HG02588 (cell line): ENCODE data around the gene EXOG.
A peak's percentile ranks its signal among the peaks of the same experiment; 100 is the strongest.

Experiments
- ATAC-seq: cut with Tn5 transposase; IDR thresholded peaks from one replicate; pipeline ENCODE4 v1.9.1; 2021; ENCODE audit warnings: mild to moderate bottlenecking, moderate library complexity; ENCODE audit not compliant: unreplicated experiment

The EXOG gene

GRCh38 chr3:38472342-38472741 is 23.8 kb upstream of the EXOG start:
- no peak for ATAC-seq

- no peak for ATAC-seq
Measured at GRCh38 chr3:38473229-38473628, 22.9 kb upstream of the EXOG start.

- no peak for ATAC-seq
Measured at GRCh38 chr3:38474928-38475605, 21.1 kb upstream of the EXOG start.

GRCh38 chr3:38475716-38476115 is 20.4 kb upstream of the EXOG start:
- ATAC-seq, result no peak

DNA sequence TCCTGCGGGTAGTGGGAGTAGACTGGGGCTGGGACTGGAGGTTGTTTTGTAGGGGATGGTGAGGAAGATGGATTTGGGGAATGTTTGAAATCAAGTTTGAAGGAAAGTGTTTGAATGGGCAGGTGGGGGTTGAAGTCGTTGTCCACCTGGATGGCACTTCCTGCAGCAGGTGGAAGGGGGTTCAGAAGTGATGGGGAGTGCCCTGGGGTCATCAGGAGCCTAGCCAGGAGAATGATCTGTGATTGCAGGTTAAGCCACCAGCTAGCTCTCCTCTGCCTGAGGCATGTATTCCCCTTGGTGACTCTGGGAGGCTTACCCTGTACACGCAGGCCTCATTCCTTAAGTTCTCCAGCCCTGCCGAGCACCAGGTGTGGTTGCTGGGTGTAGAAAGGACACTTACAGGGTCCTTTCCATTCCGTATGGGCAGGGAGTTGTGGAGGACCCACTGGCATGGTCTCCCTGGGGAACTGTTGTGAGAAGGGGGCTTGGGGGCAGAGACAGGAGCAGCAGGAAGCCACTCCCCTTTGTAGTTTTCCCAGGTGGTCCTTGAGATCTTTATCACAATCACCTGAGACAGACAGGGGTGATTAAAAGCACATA is 19.9 kb upstream of the EXOG start:
- no peak for ATAC-seq

GRCh38 chr3:38477057-38477820 is 18.9 kb upstream of the EXOG start:
- no peak for ATAC-seq

DNA sequence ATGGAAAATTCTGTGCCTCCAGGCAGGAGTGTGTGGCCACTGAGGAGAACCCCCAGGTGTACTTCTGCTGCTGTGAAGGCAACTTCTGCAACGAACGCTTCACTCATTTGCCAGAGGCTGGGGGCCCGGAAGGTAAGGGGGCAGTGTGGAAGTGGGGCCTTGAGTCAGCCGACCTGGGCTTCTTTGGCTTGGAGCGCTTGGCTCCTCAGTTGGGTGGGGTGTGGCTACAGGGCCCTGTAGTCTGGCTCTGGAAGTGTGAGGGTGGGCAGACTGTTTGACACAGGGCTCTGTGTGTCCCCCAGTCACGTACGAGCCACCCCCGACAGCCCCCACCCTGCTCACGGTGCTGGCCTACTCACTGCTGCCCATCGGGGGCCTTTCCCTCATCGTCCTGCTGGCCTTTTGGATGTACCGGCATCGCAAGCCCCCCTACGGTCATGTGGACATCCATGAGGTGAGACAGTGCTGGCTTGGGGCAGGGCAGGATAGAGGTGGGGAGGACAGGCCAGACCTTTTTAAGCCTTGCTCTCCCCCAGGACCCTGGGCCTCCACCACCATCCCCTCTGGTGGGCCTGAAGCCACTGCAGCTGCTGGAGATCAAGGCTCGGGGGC is 18.2 kb upstream of the EXOG start:
- ATAC-seq, result no peak

GRCh38 chr3:38478901-38479300 is 17.2 kb upstream of the EXOG start:
- ATAC-seq, result no peak

- peak; percentile 71 for ATAC-seq
Measured at GRCh38 chr3:38479431-38480092, 16.6 kb upstream of the EXOG start.

DNA sequence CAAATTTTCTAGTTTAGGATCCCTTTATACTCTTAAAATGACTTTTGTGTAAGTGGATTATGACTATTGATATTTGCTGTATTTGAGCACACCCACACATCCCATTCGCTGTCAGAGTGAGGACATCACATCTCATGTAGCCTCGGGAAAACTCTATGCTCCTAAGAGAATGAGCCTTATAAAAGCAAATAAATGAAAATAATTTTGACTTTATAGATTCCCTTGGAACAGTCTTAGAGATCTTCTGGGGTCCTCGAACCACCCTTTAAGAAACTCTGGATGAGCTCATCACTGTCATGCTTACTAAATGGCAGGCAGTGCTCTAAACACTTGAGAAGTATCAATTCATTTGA is 16.1 kb upstream of the EXOG start:
- ATAC-seq, result no peak

GRCh38 chr3:38480930-38481329 is 15.2 kb upstream of the EXOG start:
- no peak for ATAC-seq

DNA sequence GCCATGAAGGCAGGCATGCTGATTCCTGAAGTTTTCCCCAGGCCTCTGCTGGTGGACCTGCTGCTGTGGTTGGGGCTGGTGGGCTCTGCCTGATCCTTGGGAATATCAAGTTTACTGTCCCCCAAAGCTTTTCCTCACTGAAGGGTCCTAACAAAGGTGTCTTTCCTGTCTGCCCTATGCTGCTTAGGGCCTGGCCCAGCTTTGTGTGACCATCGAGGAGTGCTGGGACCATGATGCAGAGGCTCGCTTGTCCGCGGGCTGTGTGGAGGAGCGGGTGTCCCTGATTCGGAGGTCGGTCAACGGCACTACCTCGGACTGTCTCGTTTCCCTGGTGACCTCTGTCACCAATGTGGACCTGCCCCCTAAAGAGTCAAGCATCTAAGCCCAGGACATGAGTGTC is 13.2 kb upstream of the EXOG start:
- no peak for ATAC-seq

- ATAC-seq, result peak; percentile 85
Measured at GRCh38 chr3:38487323-38487722, 8.8 kb upstream of the EXOG start.

- no peak for ATAC-seq
Measured at GRCh38 chr3:38488949-38489348, 7.2 kb upstream of the EXOG start.

DNA sequence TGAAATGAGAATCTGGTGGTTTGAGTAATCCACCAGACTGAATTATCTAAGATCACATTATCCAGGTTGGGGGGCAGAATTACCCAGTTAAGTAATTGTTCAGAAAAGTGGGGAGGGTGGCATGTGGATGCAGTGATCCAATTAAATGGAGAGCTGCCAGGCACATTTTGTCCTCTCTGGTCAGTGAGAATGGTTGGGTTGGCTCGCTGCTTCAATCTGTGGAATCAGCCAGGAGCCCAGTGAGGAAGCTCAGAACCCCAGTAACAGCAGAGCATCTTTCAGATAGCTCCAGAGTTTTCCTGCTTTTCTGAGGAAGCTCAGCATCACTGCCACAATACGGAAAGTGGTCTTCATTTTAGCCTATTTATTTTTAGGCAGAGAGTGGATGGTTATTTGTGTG is 6.4 kb upstream of the EXOG start:
- ATAC-seq, result no peak

DNA sequence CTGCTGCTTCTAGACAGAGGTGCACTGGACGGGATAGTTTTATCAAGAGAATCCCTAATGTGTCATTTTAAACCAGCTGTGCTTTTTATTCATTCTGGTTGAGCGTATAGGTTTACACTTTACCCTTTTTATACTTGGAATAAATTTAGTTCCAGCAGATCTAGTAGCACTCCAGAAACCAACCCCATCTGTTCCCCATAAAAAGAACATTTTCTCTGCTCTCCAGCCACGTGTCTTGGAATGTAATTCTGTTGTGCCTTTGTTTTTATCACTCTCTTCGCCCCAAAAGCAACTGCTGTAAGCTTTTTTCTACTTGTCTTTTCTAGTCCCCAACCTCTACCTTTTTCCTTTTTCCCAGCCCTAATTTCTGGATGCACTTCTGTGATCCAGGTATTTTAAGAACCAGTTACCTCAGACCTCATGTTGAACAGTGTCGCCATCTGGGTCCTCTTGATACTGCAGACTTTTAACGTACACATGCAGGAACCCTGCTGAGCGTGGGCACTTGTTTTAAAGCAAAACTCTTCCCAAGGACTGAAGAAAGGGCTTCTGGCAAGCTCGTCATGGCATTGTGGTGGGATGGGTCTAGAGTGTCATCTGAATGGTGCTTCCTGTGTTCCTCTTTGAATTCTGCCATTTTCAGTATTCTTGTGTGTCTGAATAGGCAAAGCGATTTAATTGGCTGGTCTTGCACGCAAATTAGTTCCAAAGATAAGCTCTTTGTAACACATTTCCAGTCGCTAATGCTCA is 5.7 kb upstream of the EXOG start:
- ATAC-seq, result no peak

DNA sequence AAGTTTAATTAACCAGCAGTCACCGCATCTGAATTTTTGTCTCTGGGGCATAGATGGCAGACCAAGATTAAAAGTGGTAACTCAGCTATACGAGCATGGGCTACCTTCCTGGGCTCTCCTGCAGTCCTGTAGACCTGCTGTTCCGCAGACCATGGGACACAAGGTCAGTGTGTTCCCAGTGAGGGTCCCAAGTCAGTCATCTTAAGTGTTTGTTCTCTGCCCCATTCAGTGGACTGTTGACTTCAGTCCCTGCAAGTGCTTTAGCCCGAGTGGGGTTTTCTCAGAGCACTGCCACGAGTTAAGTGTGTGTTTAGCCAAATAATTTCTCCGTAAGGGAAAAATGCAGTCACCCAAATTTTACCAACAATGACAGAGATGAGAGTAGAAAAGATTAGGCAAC is 4.9 kb upstream of the EXOG start:
- ATAC-seq, result no peak

GRCh38 chr3:38493031-38493430 is 3.1 kb upstream of the EXOG start:
- no peak for ATAC-seq

DNA sequence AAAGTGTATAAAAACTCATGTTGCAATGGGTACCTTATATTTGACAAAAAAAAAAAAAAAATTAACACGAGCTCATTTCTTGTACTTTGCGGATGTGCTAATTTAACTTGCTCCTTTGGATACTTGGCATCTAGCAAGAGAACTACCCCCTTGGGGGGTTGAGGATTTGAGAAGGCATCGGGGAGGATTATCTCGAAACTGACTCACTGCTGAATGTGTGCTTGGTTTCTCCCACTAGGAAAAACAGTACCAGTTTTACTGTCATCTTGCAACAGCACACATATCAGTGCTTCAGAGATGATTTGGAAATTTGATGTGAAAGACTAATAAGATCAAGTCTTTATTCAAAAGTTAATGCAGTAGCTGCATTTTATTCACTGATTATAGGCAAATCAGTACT is 891 bp downstream of the EXOG start:
- ATAC-seq, result no peak

DNA sequence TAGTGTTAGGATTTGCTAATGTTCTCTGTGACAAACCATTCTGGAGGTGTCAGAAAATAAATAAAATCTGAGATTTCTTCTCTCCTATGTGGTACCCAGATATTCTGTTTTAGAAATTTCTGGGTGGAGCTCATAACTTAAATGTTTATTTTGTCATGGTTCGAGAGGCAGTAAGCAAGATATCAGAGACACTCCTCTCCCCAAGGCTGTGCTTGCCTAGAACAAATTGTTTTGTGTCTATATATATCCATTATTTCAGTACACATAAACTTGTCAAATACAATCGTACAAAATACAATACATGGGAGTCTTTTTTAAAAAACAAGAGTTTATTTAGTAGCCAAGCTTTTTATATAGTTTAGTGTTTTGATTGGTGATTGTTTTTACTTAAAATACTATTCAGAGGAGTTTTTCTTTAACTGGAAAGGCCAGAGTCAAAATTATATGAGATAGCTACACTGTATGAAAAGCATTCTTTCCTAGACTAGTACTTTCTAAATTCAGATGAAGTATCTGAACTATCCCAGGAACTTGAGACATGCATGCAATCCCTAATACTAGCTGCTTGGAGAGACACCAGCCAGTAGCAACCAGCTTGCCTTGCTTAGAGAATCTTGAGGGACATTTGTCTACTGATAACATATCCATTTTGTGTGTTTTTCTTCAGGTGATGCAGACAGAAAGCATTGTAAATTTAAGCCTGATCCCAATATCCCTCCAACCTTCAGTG is 4.7 kb downstream of the EXOG start:
- no peak for ATAC-seq
